ENCODE measurements around the gene GAL. TPM values are rescaled to one million over a fixed set of nuclear protein-coding genes. Genes with fewer than 3 reads are reported as not detected.

The GAL gene
- total RNA-seq, 1 donor from 2014 or later = not detected

- FAIRE-seq (no peak), DNase-seq (ENCODE audit: low spot score in 2 of 2) (no peak)
These were observed 6.3 kb upstream of the GAL start for GRCh38 chr11:68678031-68678441.

- DNase-seq (ENCODE audit: low spot score in 2 of 2) (no peak), FAIRE-seq (no peak)
These were observed 3.7 kb upstream of the GAL start for GRCh38 chr11:68680541-68681231.

GRCh38 chr11:68682531-68682961 lies 1.8 kb upstream of the GAL start:
- FAIRE-seq (no peak), DNase-seq (ENCODE audit: low spot score in 2 of 2) (no peak)

GRCh38 chr11:68683121-68683520 lies 1.2 kb upstream of the GAL start:
- DNase-seq (ENCODE audit: low spot score in 2 of 2) (no peak), FAIRE-seq (no peak)

GRCh38 chr11:68683536-68684384 lies 584 bp upstream of the GAL start:
- no peak for FAIRE-seq
- no peak for DNase-seq (ENCODE audit: low spot score in 2 of 2)

GRCh38 chr11:68685656-68686380 lies 1.5 kb downstream of the GAL start:
- no peak for DNase-seq (ENCODE audit: low spot score in 2 of 2)
- no peak for FAIRE-seq

GRCh38 chr11:68686486-68686885 lies 2.1 kb downstream of the GAL start:
- no peak for FAIRE-seq
- no peak for DNase-seq (ENCODE audit: low spot score in 2 of 2)

GRCh38 chr11:68687311-68687710 lies 3.0 kb downstream of the GAL start:
- DNase-seq (ENCODE audit: low spot score in 2 of 2) (no peak), FAIRE-seq (no peak)

GRCh38 chr11:68687986-68688385 lies 3.6 kb downstream of the GAL start:
- no peak for FAIRE-seq
- DNase-seq (ENCODE audit: low spot score in 2 of 2) = no peak

GRCh38 chr11:68688881-68689280 lies 4.5 kb downstream of the GAL start:
- DNase-seq (ENCODE audit: low spot score in 2 of 2) = no peak

GRCh38 chr11:68689737-68690625 lies 5.6 kb downstream of the GAL start:
- FAIRE-seq = no peak

More at GRCh38 chr11:68688881-68689280, 4.5 kb downstream of the GAL start:
- no peak for FAIRE-seq

GRCh38 chr11:68690671-68691401 lies 6.5 kb downstream of the GAL start:
- no peak for DNase-seq (ENCODE audit: low spot score in 2 of 2)
- FAIRE-seq = no peak

More at GRCh38 chr11:68689737-68690625, 5.6 kb downstream of the GAL start:
- DNase-seq (ENCODE audit: low spot score in 2 of 2) = no peak

GRCh38 chr11:68691402-68691784 lies 7.0 kb downstream of the GAL start:
- FAIRE-seq (no peak), DNase-seq (ENCODE audit: low spot score in 2 of 2) (no peak)

- no peak for FAIRE-seq
- DNase-seq (ENCODE audit: low spot score in 2 of 2) = no peak
These were observed 7.8 kb downstream of the GAL start for GRCh38 chr11:68692115-68692514.

GRCh38 chr11:68692871-68693483 lies 8.6 kb downstream of the GAL start:
- DNase-seq (ENCODE audit: low spot score in 2 of 2) = no peak
- FAIRE-seq = no peak

GRCh38 chr11:68693484-68693882 lies 9.1 kb downstream of the GAL start:
- no peak for FAIRE-seq
- no peak for DNase-seq (ENCODE audit: low spot score in 2 of 2)

GRCh38 chr11:68694431-68695297 lies 10.3 kb downstream of the GAL start:
- DNase-seq (ENCODE audit: low spot score in 2 of 2) = no peak
- FAIRE-seq = no peak

GRCh38 chr11:68695531-68695930 lies 11.2 kb downstream of the GAL start:
- no peak for FAIRE-seq
- no peak for DNase-seq (ENCODE audit: low spot score in 2 of 2)
